ENCODE results near the gene CCPG1.

CCPG1 gene

GRCh38 chr15:55356985-55357585 lies 51.1 kb downstream of the CCPG1 start (continued):
- TF ChIP-seq RBAK (tag by site-specific recombination; IDR thresholded peaks at IDR 0.05) (no peak), ZNF768 (tag by site-specific recombination; IDR thresholded peaks at IDR 0.05) (no peak), ZNF629 (tag by site-specific recombination; IDR thresholded peaks at IDR 0.05) (no peak), ZNF426 (tag by site-specific recombination; IDR thresholded peaks at IDR 0.05) (no peak), ZIC2 (tag by site-specific recombination; IDR thresholded peaks at IDR 0.05) (no peak), ZSCAN18 (tag by site-specific recombination; IDR thresholded peaks at IDR 0.05) (no peak), KLF9 (tag by site-specific recombination; IDR thresholded peaks at IDR 0.05; ENCODE audit: low read depth) (no peak), KLF7 (tag by site-specific recombination; IDR thresholded peaks at IDR 0.05; ENCODE audit: borderline replicate concordance) (no peak), EGR2 (tag by site-specific recombination; IDR thresholded peaks at IDR 0.05; ENCODE audit: low read depth) (no peak), ZNF501 (tag by site-specific recombination; IDR thresholded peaks at IDR 0.05) (no peak), ZNF48 (tag by site-specific recombination; IDR thresholded peaks at IDR 0.05) (no peak), ZFP3 (tag by site-specific recombination; IDR thresholded peaks at IDR 0.05; ENCODE audit: low read depth) (no peak), ZNF654 (tag by site-specific recombination; IDR thresholded peaks at IDR 0.05; ENCODE audit: low read depth) (no peak), ZNF132 (tag by site-specific recombination; IDR thresholded peaks at IDR 0.05; ENCODE audit: borderline replicate concordance) (no peak)

- H3K4me1 ChIP-seq (ENCODE audit: control insufficient read depth, insufficient read depth, low read length): no peaks in the 10 kb centered on the region
- H3K36me3 ChIP-seq (ENCODE audit: control insufficient read depth in 2 of 2, insufficient read depth in 1 of 2, low read length in 2 of 2): no peaks in the 10 kb centered on the region; a peak in 1 of 3 replicates
- H3K4me3 ChIP-seq (ENCODE audit: low read depth, low read length): no peak overlapping the region
- no peaks in the 10 kb centered on the region for H3K9me3 ChIP-seq (ENCODE audit: control insufficient read depth, insufficient read depth, low read depth, low read length)
- ChIA-PET CTCF (no interaction called here), POLR2A (no interaction called here)
- TF ChIP-seq ZNF514 (tag by site-specific recombination; IDR thresholded peaks at IDR 0.05): no peak
- no peak for TF ChIP-seq KLF16 (tag by site-specific recombination; IDR thresholded peaks at IDR 0.05)
- no peak for TF ChIP-seq PBX3 (CRISPR knock-in tag; IDR thresholded peaks at IDR 0.05)
- TF ChIP-seq ZBTB17 (tag by site-specific recombination; IDR thresholded peaks at IDR 0.05): no peak
- TF ChIP-seq ZNF645 (tag by site-specific recombination; IDR thresholded peaks at IDR 0.05): no peak
- TF ChIP-seq PRDM1 (tag by site-specific recombination; IDR thresholded peaks at IDR 0.05): no peak
- TF ChIP-seq KLF7 (tag by site-specific recombination; IDR thresholded peaks at IDR 0.05; ENCODE audit: borderline replicate concordance): no peak
- no peak for TF ChIP-seq SP3 (tag by site-specific recombination; IDR thresholded peaks at IDR 0.05)
- no peak for TF ChIP-seq ZNF202 (tag by site-specific recombination; IDR thresholded peaks at IDR 0.05; ENCODE audit: borderline replicate concordance)
- no peak for TF ChIP-seq SCRT1 (tag by site-specific recombination; IDR thresholded peaks at IDR 0.05; ENCODE audit: borderline replicate concordance)
- TF ChIP-seq ZNF112 (tag by site-specific recombination; IDR thresholded peaks at IDR 0.05): no peak
- TF ChIP-seq ZNF580 (tag by site-specific recombination; IDR thresholded peaks at IDR 0.05): no peak
- no peak overlapping the region for H3K27ac ChIP-seq (ENCODE audit: extremely low read depth, low read depth, low read length)
Observed at GRCh38 chr15:55353025-55353424, 55.1 kb downstream of the CCPG1 start.
